ENCODE results near the gene CNTNAP2. TPM values are rescaled to one million over a fixed set of nuclear protein-coding genes. Genes with fewer than 3 reads are reported as not detected.

CNTNAP2 gene
- total RNA-seq, 1 experiment from 2014 or later = 0.03 TPM

DNA sequence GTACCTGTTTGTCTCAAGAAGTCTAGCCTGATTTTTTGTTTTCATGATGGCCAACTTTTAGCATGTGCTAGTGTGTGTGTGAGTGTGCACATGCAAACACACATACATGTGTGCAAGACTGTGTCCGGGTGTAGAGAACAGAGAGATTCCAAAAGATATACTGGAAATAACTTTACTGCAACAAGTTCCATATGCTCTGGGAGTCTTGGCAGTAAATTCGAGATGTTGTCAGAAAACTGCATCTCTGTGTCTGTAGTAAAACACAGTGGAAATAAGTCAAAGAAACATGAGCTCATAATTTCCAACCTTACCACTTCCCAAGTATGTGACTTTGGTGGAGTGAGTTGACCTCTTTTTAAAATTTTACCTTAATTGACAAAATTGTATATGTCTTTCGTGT is 1523.2 kb downstream of the CNTNAP2 start:
- TF ChIP-seq, protein P1, sequence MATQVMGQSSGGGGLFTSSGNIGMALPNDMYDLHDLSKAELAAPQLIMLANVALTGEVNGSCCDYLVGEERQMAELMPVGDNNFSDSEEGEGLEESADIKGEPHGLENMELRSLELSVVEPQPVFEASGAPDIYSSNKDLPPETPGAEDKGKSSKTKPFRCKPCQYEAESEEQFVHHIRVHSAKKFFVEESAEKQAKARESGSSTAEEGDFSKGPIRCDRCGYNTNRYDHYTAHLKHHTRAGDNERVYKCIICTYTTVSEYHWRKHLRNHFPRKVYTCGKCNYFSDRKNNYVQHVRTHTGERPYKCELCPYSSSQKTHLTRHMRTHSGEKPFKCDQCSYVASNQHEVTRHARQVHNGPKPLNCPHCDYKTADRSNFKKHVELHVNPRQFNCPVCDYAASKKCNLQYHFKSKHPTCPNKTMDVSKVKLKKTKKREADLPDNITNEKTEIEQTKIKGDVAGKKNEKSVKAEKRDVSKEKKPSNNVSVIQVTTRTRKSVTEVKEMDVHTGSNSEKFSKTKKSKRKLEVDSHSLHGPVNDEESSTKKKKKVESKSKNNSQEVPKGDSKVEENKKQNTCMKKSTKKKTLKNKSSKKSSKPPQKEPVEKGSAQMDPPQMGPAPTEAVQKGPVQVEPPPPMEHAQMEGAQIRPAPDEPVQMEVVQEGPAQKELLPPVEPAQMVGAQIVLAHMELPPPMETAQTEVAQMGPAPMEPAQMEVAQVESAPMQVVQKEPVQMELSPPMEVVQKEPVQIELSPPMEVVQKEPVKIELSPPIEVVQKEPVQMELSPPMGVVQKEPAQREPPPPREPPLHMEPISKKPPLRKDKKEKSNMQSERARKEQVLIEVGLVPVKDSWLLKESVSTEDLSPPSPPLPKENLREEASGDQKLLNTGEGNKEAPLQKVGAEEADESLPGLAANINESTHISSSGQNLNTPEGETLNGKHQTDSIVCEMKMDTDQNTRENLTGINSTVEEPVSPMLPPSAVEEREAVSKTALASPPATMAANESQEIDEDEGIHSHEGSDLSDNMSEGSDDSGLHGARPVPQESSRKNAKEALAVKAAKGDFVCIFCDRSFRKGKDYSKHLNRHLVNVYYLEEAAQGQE (IDR thresholded peaks at IDR 0.05; ENCODE audit: insufficient read depth in 1 of 2, low read depth in 2 of 2, low read length in 1 of 2) = no peak
- no peak for TF ChIP-seq TCF7L2 (IDR thresholded peaks at IDR 0.05; ENCODE audit: low read depth, low read length)
- TF ChIP-seq SIN3A (IDR thresholded peaks at IDR 0.05; ENCODE audit: borderline replicate concordance, insufficient read depth, low read depth, low read length) = no peak
- no peak for TF ChIP-seq POLR2AphosphoS5 (IDR thresholded peaks at IDR 0.05; ENCODE audit: low read depth, low read length)
- TF ChIP-seq, protein P2, sequence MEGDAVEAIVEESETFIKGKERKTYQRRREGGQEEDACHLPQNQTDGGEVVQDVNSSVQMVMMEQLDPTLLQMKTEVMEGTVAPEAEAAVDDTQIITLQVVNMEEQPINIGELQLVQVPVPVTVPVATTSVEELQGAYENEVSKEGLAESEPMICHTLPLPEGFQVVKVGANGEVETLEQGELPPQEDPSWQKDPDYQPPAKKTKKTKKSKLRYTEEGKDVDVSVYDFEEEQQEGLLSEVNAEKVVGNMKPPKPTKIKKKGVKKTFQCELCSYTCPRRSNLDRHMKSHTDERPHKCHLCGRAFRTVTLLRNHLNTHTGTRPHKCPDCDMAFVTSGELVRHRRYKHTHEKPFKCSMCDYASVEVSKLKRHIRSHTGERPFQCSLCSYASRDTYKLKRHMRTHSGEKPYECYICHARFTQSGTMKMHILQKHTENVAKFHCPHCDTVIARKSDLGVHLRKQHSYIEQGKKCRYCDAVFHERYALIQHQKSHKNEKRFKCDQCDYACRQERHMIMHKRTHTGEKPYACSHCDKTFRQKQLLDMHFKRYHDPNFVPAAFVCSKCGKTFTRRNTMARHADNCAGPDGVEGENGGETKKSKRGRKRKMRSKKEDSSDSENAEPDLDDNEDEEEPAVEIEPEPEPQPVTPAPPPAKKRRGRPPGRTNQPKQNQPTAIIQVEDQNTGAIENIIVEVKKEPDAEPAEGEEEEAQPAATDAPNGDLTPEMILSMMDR (IDR thresholded peaks at IDR 0.05) = no peak
- in situ Hi-C loops (cut with HindIII; ENCODE audit: low pct_unique_long_range_greater_than_20kb, low sequenced_read_pairs) (no loop called here), intact Hi-C loops (cut with micrococcal nuclease; ENCODE audit: unreplicated experiment) (no loop called here)
- ATAC-seq (no peak), DNase-seq (ENCODE audit: low read depth, low spot score) (no peak)
- Histone ChIP-seq H3K36me3 (ENCODE audit: control insufficient read depth, insufficient read depth, low read length) (no peaks in the 10 kb centered on the region), H3K27ac (ENCODE audit: low read length) (no peak overlapping the region), H3K9me3 (ENCODE audit: control insufficient read depth, insufficient read depth, low read depth, low read length) (no peaks in the 10 kb centered on the region), H3K27me3 (ENCODE audit: control insufficient read depth, insufficient read depth, low read length) (no peaks in the 10 kb centered on the region), H3K4me3 (ENCODE audit: low read depth in 2 of 2, low read length in 2 of 2) (no peak overlapping the region), H3K4me1 (ENCODE audit: control insufficient read depth, insufficient read depth, low read length) (no peaks in the 10 kb centered on the region)
- CTCF ChIA-PET = no interaction called here
- POLR2A ChIA-PET = no interaction called here
- BruUV-seq (replicated peaks) = no TSS peak

DNA sequence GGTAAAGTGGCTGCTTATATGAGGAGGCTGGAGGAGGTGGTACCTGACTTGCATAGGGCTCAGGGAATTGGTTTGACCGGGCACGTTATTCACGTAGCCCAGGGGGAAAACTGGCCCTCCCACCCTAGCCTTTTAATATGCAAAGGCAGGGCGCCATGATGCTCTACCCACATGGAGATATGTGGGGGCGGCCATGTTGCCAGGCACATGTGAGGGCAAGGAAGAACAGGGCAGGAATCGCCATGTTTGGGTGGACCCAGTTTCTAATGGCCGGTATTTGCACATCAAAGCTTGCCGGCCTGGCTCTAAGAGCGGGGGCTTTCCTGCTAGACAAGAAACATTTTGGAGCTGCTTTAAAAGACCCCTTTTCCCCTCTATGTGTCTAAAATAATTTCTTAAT is 1524.2 kb downstream of the CNTNAP2 start:
- H3K36me3 ChIP-seq (ENCODE audit: control insufficient read depth, insufficient read depth, low read length) = no peaks in the 10 kb centered on the region
- TF ChIP-seq TCF7L2 (IDR thresholded peaks at IDR 0.05; ENCODE audit: low read depth, low read length) = no peak
- TF ChIP-seq SIN3A (IDR thresholded peaks at IDR 0.05; ENCODE audit: borderline replicate concordance, insufficient read depth, low read depth, low read length) = no peak
- TF ChIP-seq, protein P1 (IDR thresholded peaks at IDR 0.05; ENCODE audit: insufficient read depth in 1 of 2, low read depth in 2 of 2, low read length in 1 of 2) = no peak
- no peak for TF ChIP-seq POLR2AphosphoS5 (IDR thresholded peaks at IDR 0.05; ENCODE audit: low read depth, low read length)
- TF ChIP-seq, protein P2 (IDR thresholded peaks at IDR 0.05) = no peak
- intact Hi-C loops (cut with micrococcal nuclease; ENCODE audit: unreplicated experiment) (no loop called here), in situ Hi-C loops (cut with HindIII; ENCODE audit: low pct_unique_long_range_greater_than_20kb, low sequenced_read_pairs) (no loop called here)
- no peak for ATAC-seq
- H3K27ac ChIP-seq (ENCODE audit: low read length) = no peak overlapping the region
- no TSS peak for BruUV-seq (replicated peaks)
- no peaks in the 10 kb centered on the region for H3K4me1 ChIP-seq (ENCODE audit: control insufficient read depth, insufficient read depth, low read length)
- H3K4me3 ChIP-seq (ENCODE audit: low read depth in 2 of 2, low read length in 2 of 2) = no peak overlapping the region
- CTCF ChIA-PET = no interaction called here
- POLR2A ChIA-PET = no interaction called here
- DNase-seq (ENCODE audit: low read depth, low spot score) = no peak
- no peaks in the 10 kb centered on the region for H3K9me3 ChIP-seq (ENCODE audit: control insufficient read depth, insufficient read depth, low read depth, low read length)
- no peaks in the 10 kb centered on the region for H3K27me3 ChIP-seq (ENCODE audit: control insufficient read depth, insufficient read depth, low read length)
